ENCODE results near the gene LPA. TPM values are rescaled to one million over a fixed set of nuclear protein-coding genes. Genes with fewer than 3 reads are reported as not detected.
"Not testable (repeated sequence)": the region's sequence is repeated elsewhere in the genome, so short reads cannot be mapped to it uniquely, and the experiment has no call there.

The LPA gene
- total RNA-seq, 1 experiment from 2014 or later = 0.13 TPM

- H3K14ac ChIP-seq (ENCODE audit: insufficient read depth, low read length) = no peak overlapping the region
- H2BK5ac ChIP-seq (ENCODE audit: insufficient read length, low read length) = no peak overlapping the region
- WGBS (ENCODE audit: extremely low coverage, insufficient read length, low lambda C conversion rate) = no CpG with 5 or more reads among the region's 2 CpGs
- H3K56ac ChIP-seq (ENCODE audit: insufficient read length, low read depth, low read length) = no peak overlapping the region
- no peak overlapping the region for H2AK5ac ChIP-seq (ENCODE audit: insufficient read length, low read length)
- no peaks in the 10 kb centered on the region for H3K79me2 ChIP-seq (ENCODE audit: insufficient read depth, low read length)
- H3K4me1 Mint-ChIP-seq = no peaks in the 10 kb centered on the region
- no peak overlapping the region for H4K5ac ChIP-seq (ENCODE audit: insufficient read length, low read depth, low read length)
- H3K4me2 ChIP-seq (ENCODE audit: insufficient read depth, insufficient read length, low read length) = no peak overlapping the region
- DNase-seq = no peak
- H3K9ac ChIP-seq (ENCODE audit: extremely low read depth, insufficient read length, low read length) = no peak overlapping the region
- no peaks in the 10 kb centered on the region for H3K79me1 ChIP-seq (ENCODE audit: insufficient read depth, low read depth, low read length, poor library complexity, severe bottlenecking)
- no peak for TF ChIP-seq CTCF (conservative IDR thresholded peaks at IDR 0.05)
- no peak overlapping the region for H3K23ac ChIP-seq (ENCODE audit: insufficient read length, low read depth, low read length)
- H4K20me1 ChIP-seq (ENCODE audit: control insufficient read depth, insufficient read depth, insufficient read length) = no peaks in the 10 kb centered on the region
- H2BK12ac ChIP-seq (ENCODE audit: insufficient read length, low read depth, low read length) = no peak overlapping the region
- no peak overlapping the region for H3T11ph ChIP-seq (ENCODE audit: low read length)
- H3K27me3 ChIP-seq (ENCODE audit: insufficient read depth, low read length) = no peaks in the 10 kb centered on the region
- no peak overlapping the region for H4K8ac ChIP-seq (replicated peaks; ENCODE audit: insufficient read length, low read depth, low read length)
- H3K4ac ChIP-seq (ENCODE audit: low read depth, low read length) = no peak overlapping the region
- no peak overlapping the region for H3K4me3 Mint-ChIP-seq
- peaks cover 2% of the 10 kb centered on the region; the same call in 1 of the 2 replicates for H3K4me1 ChIP-seq (ENCODE audit: insufficient read depth, low read length)
- peaks cover 7% of the 10 kb centered on the region for H3K27me3 Mint-ChIP-seq (ENCODE audit: low read depth)
- no peak overlapping the region for H2BK20ac ChIP-seq (ENCODE audit: low read depth, low read length, poor library complexity, severe bottlenecking)
- H3K27ac ChIP-seq (ENCODE audit: insufficient read length, low read depth, low read length) = no peak overlapping the region
- H4K91ac ChIP-seq (ENCODE audit: insufficient read length, low read depth, low read length) = no peak overlapping the region
- H2AFZ ChIP-seq (ENCODE audit: low read length) = no peak overlapping the region
- no peak overlapping the region for H3K18ac ChIP-seq (ENCODE audit: insufficient read length, low read depth, low read length)
- H3K9me3 ChIP-seq (ENCODE audit: control insufficient read depth, low read depth, low read length) = no peaks in the 10 kb centered on the region
- H2BK15ac ChIP-seq (ENCODE audit: low read depth, low read length) = no peak overlapping the region
- peaks cover 0 to 4% (median 0%) of the 10 kb centered on the region in 3 experiments; a peak in 1 of 7 replicates for H3K36me3 Mint-ChIP-seq (ENCODE audit: insufficient read depth in 1 of 3, low read depth in 3 of 3)
- no peak overlapping the region for H3K27ac Mint-ChIP-seq
- H3K23me2 ChIP-seq (ENCODE audit: insufficient read length, low read depth, low read length, poor library complexity, severe bottlenecking) = no peaks in the 10 kb centered on the region
- peaks cover 7 to 11% of the 10 kb centered on the region in 2 experiments for H3K9me3 Mint-ChIP-seq
- no peak overlapping the region for H2BK120ac ChIP-seq (ENCODE audit: low read depth, low read length, poor library complexity, severe bottlenecking)
Measured at GRCh38 chr6:160531826-160532225, 132.2 kb downstream of the LPA start.

GRCh38 chr6:160529524-160529923 lies 134.6 kb downstream of the LPA start:
- H3K36me3 Mint-ChIP-seq (ENCODE audit: insufficient read depth in 1 of 3, low read depth in 3 of 3); H4K5ac ChIP-seq (ENCODE audit: insufficient read length, low read depth, low read length); H3K4me1 ChIP-seq (ENCODE audit: insufficient read depth, low read length); H3K4me3 Mint-ChIP-seq; H2BK120ac ChIP-seq (ENCODE audit: low read depth, low read length, poor library complexity, severe bottlenecking); H3K27ac Mint-ChIP-seq; H4K8ac ChIP-seq (replicated peaks; ENCODE audit: insufficient read length, low read depth, low read length); H3K9me3 ChIP-seq (ENCODE audit: control insufficient read depth, low read depth, low read length); H3K23ac ChIP-seq (ENCODE audit: insufficient read length, low read depth, low read length); H3K18ac ChIP-seq (ENCODE audit: insufficient read length, low read depth, low read length); H3K79me2 ChIP-seq (ENCODE audit: insufficient read depth, low read length); H4K91ac ChIP-seq (ENCODE audit: insufficient read length, low read depth, low read length); H4K20me1 ChIP-seq (ENCODE audit: control insufficient read depth, insufficient read depth, insufficient read length); H3K9ac ChIP-seq (ENCODE audit: extremely low read depth, insufficient read length, low read length); H3K27me3 Mint-ChIP-seq (ENCODE audit: low read depth); H3K79me1 ChIP-seq (ENCODE audit: insufficient read depth, low read depth, low read length, poor library complexity, severe bottlenecking); H3K56ac ChIP-seq (ENCODE audit: insufficient read length, low read depth, low read length); H3K4me1 Mint-ChIP-seq; H3K23me2 ChIP-seq (ENCODE audit: insufficient read length, low read depth, low read length, poor library complexity, severe bottlenecking); H2BK5ac ChIP-seq (ENCODE audit: insufficient read length, low read length); DNase-seq; H2BK12ac ChIP-seq (ENCODE audit: insufficient read length, low read depth, low read length); H3K27me3 ChIP-seq (ENCODE audit: insufficient read depth, low read length); H2AK5ac ChIP-seq (ENCODE audit: insufficient read length, low read length); H2BK15ac ChIP-seq (ENCODE audit: low read depth, low read length); H3K4ac ChIP-seq (ENCODE audit: low read depth, low read length); H3K4me2 ChIP-seq (ENCODE audit: insufficient read depth, insufficient read length, low read length); H2BK20ac ChIP-seq (ENCODE audit: low read depth, low read length, poor library complexity, severe bottlenecking); H2AFZ ChIP-seq (ENCODE audit: low read length); H3T11ph ChIP-seq (ENCODE audit: low read length); H3K27ac ChIP-seq (ENCODE audit: insufficient read length, low read depth, low read length); H3K14ac ChIP-seq (ENCODE audit: insufficient read depth, low read length): not testable (repeated sequence)
- no CpG with 5 or more reads among the region's 5 CpGs for WGBS (ENCODE audit: extremely low coverage, insufficient read length, low lambda C conversion rate)
- peaks cover 7 to 11% of the 10 kb centered on the region in 2 experiments for H3K9me3 Mint-ChIP-seq

All from H9 (cell line).